K562 (cell line): Measurements from ENCODE around the gene LRRC25. TPM values are rescaled to one million over a fixed set of nuclear protein-coding genes. Genes with fewer than 3 reads are reported as not detected.

Experiments used
- ASH1L ChIP-seq: fragments of 450-650 bp; IDR thresholded peaks from 2 replicates; pipeline ENCODE4 v1.6.1; 2018; ENCODE audit warnings: borderline replicate concordance, mild to moderate bottlenecking, low read depth; ENCODE audit not compliant: partially characterized antibody
- FOS ChIP-seq: IDR thresholded peaks from 3 replicates; pipeline ENCODE4 v1.6.1; 2011; ENCODE audit not compliant: insufficient read length; ENCODE audit errors: extremely low read depth
- HOXB6 ChIP-seq: fragments of 250-450 bp; sonication (Bioruptor Pico); IDR thresholded peaks from 2 replicates; pipeline ENCODE4 v1.5.1; 2022; ENCODE audit warnings: mild to moderate bottlenecking, borderline replicate concordance
- PHTF2 ChIP-seq: fragments of 250-450 bp; sonication (Bioruptor Pico); IDR thresholded peaks from 2 replicates; pipeline ENCODE4 v1.5.0; 2021; ENCODE audit warnings: mild to moderate bottlenecking
- POLR3A ChIP-seq: IDR thresholded peaks from 2 replicates; pipeline ENCODE4 v1.6.1; 2011; ENCODE audit warnings: borderline replicate concordance, mild to moderate bottlenecking, moderate library complexity; ENCODE audit not compliant: insufficient read length, insufficient read depth; ENCODE audit errors: extremely low read depth
- RNF219 ChIP-seq: fragments of 250-450 bp; sonication (Bioruptor Pico); IDR thresholded peaks from 2 replicates; pipeline ENCODE4 v1.5.0; 2022; ENCODE audit warnings: mild to moderate bottlenecking
- SAFB ChIP-seq: fragments of 200-400 bp; formaldehyde crosslinking; IDR thresholded peaks from 2 replicates; pipeline ENCODE4 v1.6.1; 2017; ENCODE audit warnings: low read depth, low read length, borderline replicate concordance
- ZFP30 ChIP-seq: fragments of 250-450 bp; sonication (Bioruptor Pico); IDR thresholded peaks from 2 replicates; pipeline ENCODE4 v1.8.0; 2022; ENCODE audit warnings: moderate library complexity, mild to moderate bottlenecking, inconsistent platforms, borderline replicate concordance
- ZNF12 ChIP-seq: sonication (generic); formaldehyde crosslinking; IDR thresholded peaks from 2 replicates; pipeline ENCODE4 v1.4.0; 2020; ENCODE audit warnings: mild to moderate bottlenecking, missing genetic modification reagents
- ZNF3 ChIP-seq: fragments of 250-450 bp; sonication (Bioruptor Pico); IDR thresholded peaks from 2 replicates; pipeline ENCODE4 v1.5.0; 2021; ENCODE audit warnings: mild to moderate bottlenecking, moderate library complexity
- polyA plus RNA-seq, 8 experiments: library from polyadenylated mRNA; depleted of rRNA in 4 of 8; stranded (reverse) in 5 of 8; unstranded in 3 of 8; fragments of >200 nt; fragmentation: Nextera tagmentation in 2 of 8; fragmentation: Illumina TruSeq in 1 of 8; extraction: Ambion mirVana in 2 of 8; extraction: Trizol in 1 of 8; gene quantifications; 2 replicates each; pipeline versions ENCODE4 v1.2.1 to v1.2.3, GENCODE V29; 2011 to 2014; ENCODE audit warnings: inconsistent platforms in 1 of 8, missing spikeins in 1 of 8
- total RNA-seq, 7 experiments: library from RNA; depleted of rRNA in 6 of 7; stranded (reverse); fragments of >200 nt in 6 of 7; fragmentation: Illumina TruSeq in 2 of 7; extraction: Trizol in 2 of 7; gene quantifications; 2 replicates each; pipeline versions ENCODE4 v1.2.1 to v1.2.3, GENCODE V29; 2011 to 2021; ENCODE audit warnings: low replicate concordance in 1 of 7
- TF ChIP-seq, protein P1 (sequence below), 2 experiments: fragments of 450-650 bp; IDR thresholded peaks; 2 replicates each; pipeline ENCODE4 v1.6.1; 2018; ENCODE audit warnings: mild to moderate bottlenecking in 2 of 2, low read depth in 1 of 2; ENCODE audit not compliant: partially characterized antibody in 2 of 2
- TF ChIP-seq, protein P2 (sequence below): fragments of 250-450 bp; sonication (Bioruptor Pico); IDR thresholded peaks from 2 replicates; pipeline ENCODE4 v1.4.0; 2020; ENCODE audit warnings: mild to moderate bottlenecking, moderate library complexity

Gene LRRC25
- total and polyA plus RNA-seq, 9 of the 15 experiments (the other 6 are each of a cell fraction or from before 2014, with no cell fraction given): 0.07 to 0.36 (median 0.10) TPM; not detected in 3

DNA sequence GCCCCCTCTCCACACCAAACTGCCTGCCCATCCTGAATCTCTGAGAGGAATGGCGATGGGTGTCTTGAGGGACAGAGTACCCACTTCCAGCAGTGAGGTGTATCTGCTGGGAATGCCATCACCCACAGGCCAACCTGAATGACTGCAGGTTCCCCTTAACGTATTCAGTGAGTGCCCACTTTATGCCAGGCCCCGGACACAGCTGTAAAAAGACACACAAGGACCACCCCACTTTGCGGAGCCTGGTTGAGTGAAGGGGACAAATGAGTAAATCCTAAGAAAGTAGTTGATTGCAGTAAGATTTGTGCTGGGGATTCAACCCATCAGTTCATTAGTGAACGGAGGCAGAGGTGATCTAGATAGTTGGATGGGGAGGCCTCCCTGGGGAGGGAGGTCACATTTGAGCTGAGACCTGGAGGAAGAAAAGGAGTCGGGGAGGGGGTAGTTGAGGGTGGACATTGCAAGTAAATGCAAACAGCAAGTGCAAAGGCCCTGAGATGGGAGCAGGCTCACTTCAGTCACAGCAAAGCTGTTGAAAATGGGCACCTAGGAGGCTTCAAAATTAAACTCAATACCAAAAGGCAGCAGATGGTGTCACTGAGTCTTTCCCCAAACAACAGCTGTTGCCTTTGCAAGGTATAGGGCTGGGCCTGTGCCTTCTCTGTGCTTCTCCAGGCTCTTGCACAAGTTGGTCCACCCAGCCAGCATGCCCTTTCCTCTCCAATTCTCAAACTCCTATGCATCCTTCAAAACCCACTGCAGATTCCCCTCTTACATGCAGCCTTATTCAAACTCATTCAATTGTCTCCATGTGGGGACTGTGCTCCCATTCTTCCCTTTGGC is 7.1 kb downstream of the LRRC25 start (continued):
- TF ChIP-seq HOXB6 (peak; percentile 23; the same call in 1 of the 2 replicates), ZNF12 (CRISPR knock-in tag) (no peak), SAFB (no peak), PHTF2 (CRISPR knock-in tag) (0 out of 2 replicates have a peak, but pooled peaks have one; percentile 3), ZFP30 (CRISPR knock-in tag) (peak; percentile 72; the same call in 1 of the 2 replicates), RNF219 (peak; percentile 77), ZNF3 (no peak), POLR3A (no peak), FOS (no peak), ASH1L (no peak)
- TF ChIP-seq, protein P1, sequence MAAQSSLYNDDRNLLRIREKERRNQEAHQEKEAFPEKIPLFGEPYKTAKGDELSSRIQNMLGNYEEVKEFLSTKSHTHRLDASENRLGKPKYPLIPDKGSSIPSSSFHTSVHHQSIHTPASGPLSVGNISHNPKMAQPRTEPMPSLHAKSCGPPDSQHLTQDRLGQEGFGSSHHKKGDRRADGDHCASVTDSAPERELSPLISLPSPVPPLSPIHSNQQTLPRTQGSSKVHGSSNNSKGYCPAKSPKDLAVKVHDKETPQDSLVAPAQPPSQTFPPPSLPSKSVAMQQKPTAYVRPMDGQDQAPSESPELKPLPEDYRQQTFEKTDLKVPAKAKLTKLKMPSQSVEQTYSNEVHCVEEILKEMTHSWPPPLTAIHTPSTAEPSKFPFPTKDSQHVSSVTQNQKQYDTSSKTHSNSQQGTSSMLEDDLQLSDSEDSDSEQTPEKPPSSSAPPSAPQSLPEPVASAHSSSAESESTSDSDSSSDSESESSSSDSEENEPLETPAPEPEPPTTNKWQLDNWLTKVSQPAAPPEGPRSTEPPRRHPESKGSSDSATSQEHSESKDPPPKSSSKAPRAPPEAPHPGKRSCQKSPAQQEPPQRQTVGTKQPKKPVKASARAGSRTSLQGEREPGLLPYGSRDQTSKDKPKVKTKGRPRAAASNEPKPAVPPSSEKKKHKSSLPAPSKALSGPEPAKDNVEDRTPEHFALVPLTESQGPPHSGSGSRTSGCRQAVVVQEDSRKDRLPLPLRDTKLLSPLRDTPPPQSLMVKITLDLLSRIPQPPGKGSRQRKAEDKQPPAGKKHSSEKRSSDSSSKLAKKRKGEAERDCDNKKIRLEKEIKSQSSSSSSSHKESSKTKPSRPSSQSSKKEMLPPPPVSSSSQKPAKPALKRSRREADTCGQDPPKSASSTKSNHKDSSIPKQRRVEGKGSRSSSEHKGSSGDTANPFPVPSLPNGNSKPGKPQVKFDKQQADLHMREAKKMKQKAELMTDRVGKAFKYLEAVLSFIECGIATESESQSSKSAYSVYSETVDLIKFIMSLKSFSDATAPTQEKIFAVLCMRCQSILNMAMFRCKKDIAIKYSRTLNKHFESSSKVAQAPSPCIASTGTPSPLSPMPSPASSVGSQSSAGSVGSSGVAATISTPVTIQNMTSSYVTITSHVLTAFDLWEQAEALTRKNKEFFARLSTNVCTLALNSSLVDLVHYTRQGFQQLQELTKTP (IDR thresholded peaks at IDR 0.05; ENCODE audit: low read depth in 1 of 2, partially characterized antibody in 2 of 2): peak in 1 of 2 experiments; percentile 20
- TF ChIP-seq, protein P2, sequence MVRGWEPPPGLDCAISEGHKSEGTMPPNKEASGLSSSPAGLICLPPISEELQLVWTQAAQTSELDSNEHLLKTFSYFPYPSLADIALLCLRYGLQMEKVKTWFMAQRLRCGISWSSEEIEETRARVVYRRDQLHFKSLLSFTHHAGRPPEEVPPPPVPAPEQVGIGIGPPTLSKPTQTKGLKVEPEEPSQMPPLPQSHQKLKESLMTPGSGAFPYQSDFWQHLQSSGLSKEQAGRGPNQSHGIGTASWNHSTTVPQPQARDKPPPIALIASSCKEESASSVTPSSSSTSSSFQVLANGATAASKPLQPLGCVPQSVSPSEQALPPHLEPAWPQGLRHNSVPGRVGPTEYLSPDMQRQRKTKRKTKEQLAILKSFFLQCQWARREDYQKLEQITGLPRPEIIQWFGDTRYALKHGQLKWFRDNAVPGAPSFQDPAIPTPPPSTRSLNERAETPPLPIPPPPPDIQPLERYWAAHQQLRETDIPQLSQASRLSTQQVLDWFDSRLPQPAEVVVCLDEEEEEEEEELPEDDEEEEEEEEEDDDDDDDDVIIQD (CRISPR knock-in tag): no peak
